ENCODE data around the gene APBA1.
"Not testable (repeated sequence)": the region's sequence is repeated elsewhere in the genome, so short reads cannot be mapped to it uniquely, and the experiment has no call there.

The APBA1 gene

GRCh38 chr9:69442486-69442885 lies 229.7 kb downstream of the APBA1 start:
- DNase-seq (ENCODE audit: low read depth): no peak

GRCh38 chr9:69440254-69440955 lies 231.8 kb downstream of the APBA1 start:
- DNase-seq (ENCODE audit: low read depth): not testable (repeated sequence)

GRCh38 chr9:69439654-69440053 lies 232.5 kb downstream of the APBA1 start:
- DNase-seq (ENCODE audit: low read depth): not testable (repeated sequence)

- DNase-seq (ENCODE audit: low read depth): no peak
These were observed 238.2 kb downstream of the APBA1 start for GRCh38 chr9:69433968-69434367.

GRCh38 chr9:69433392-69433791 lies 238.8 kb downstream of the APBA1 start:
- DNase-seq (ENCODE audit: low read depth): no peak

- no peak for DNase-seq (ENCODE audit: low read depth)
These were observed 239.5 kb downstream of the APBA1 start for GRCh38 chr9:69432623-69433022.

GRCh38 chr9:69431777-69432176 lies 240.4 kb downstream of the APBA1 start:
- DNase-seq (ENCODE audit: low read depth): no peak

- DNase-seq (ENCODE audit: low read depth): no peak
These were observed 241.0 kb downstream of the APBA1 start for GRCh38 chr9:69431203-69431602.

GRCh38 chr9:69430206-69430605 lies 242.0 kb downstream of the APBA1 start:
- DNase-seq (ENCODE audit: low read depth): no peak

- no peak for DNase-seq (ENCODE audit: low read depth)
These were observed 242.9 kb downstream of the APBA1 start for GRCh38 chr9:69429281-69429680.

- no peak for DNase-seq (ENCODE audit: low read depth)
These were observed 244.0 kb downstream of the APBA1 start for GRCh38 chr9:69428017-69428785.

GRCh38 chr9:69427286-69427685 lies 244.9 kb downstream of the APBA1 start:
- DNase-seq (ENCODE audit: low read depth): no peak

GRCh38 chr9:69425136-69425801 lies 246.9 kb downstream of the APBA1 start:
- DNase-seq (ENCODE audit: low read depth): no peak

GRCh38 chr9:69421908-69422801 lies 250.0 kb downstream of the APBA1 start:
- peak; percentile 30 for DNase-seq (ENCODE audit: low read depth)

- no peak for DNase-seq (ENCODE audit: low read depth)
These were observed 251.4 kb downstream of the APBA1 start for GRCh38 chr9:69420611-69421270.

GRCh38 chr9:69412741-69413150 lies 259.4 kb downstream of the APBA1 start:
- DNase-seq (ENCODE audit: low read depth): no peak

GRCh38 chr9:69411931-69412740 lies 260.0 kb downstream of the APBA1 start:
- DNase-seq (ENCODE audit: low read depth): no peak

- DNase-seq (ENCODE audit: low read depth): no peak
These were observed 260.9 kb downstream of the APBA1 start for GRCh38 chr9:69411246-69411645.

GRCh38 chr9:69409936-69410335 lies 262.2 kb downstream of the APBA1 start:
- DNase-seq (ENCODE audit: low read depth): not testable (repeated sequence)

- no peak for DNase-seq (ENCODE audit: low read depth)
These were observed 271.7 kb downstream of the APBA1 start for GRCh38 chr9:69400470-69400869.

Data from activated gamma-delta T cell treated with anti-CD3 and anti-CD28 coated beads, Interleukin-2, amount 50 U/mL, for 16 hours (primary cell).